GM18519 (cell line): Measurements from ENCODE around the gene TEN1.

Source experiments
- ATAC-seq: cut with Tn5 transposase; IDR thresholded peaks from one replicate; pipeline ENCODE4 v1.9.1; 2021; ENCODE audit warnings: mild to moderate bottlenecking, moderate library complexity; ENCODE audit not compliant: unreplicated experiment, low FRiP score

Gene TEN1

GRCh38 chr17:76049239-76049638, 70.2 kb downstream of the TEN1 start:
- ATAC-seq: no peak

- no peak for ATAC-seq
Observed at GRCh38 chr17:76049836-76050537, 70.9 kb downstream of the TEN1 start.
